Daoy (cell line): ENCODE measurements around the gene ZNF526. TPM values are rescaled to one million over a fixed set of nuclear protein-coding genes. Genes with fewer than 3 reads are reported as not detected.
"Not testable (repeated sequence)": the region's sequence is repeated elsewhere in the genome, so short reads cannot be mapped to it uniquely, and the experiment has no call there.

ENCODE experiments used
- DNase-seq: peaks from one replicate; pipeline ENCODE4 v3.0.0-alpha.2; 2015; ENCODE audit warnings: low read depth
- total RNA-seq: library from RNA; depleted of rRNA; stranded (reverse); fragments of >200 nt; shearing (Covaris generic); gene quantifications from 2 replicates; pipeline ENCODE4 v1.2.3, GENCODE V29; 2014

Gene ZNF526
- total RNA-seq, 1 experiment from 2014 or later = 9.1 TPM

GRCh38 chr19:42266105-42266504 lies 46.0 kb downstream of the ZNF526 start:
- DNase-seq = not testable (repeated sequence)

GRCh38 chr19:42266928-42267603 lies 47.0 kb downstream of the ZNF526 start:
- not testable (repeated sequence) for DNase-seq

GRCh38 chr19:42267644-42268141 lies 47.6 kb downstream of the ZNF526 start:
- DNase-seq = no peak

GRCh38 chr19:42268142-42268703 lies 48.1 kb downstream of the ZNF526 start:
- DNase-seq = peak; percentile 99

GRCh38 chr19:42268704-42269477 lies 48.8 kb downstream of the ZNF526 start, which contains the start of gene CIC:
Gene CIC, plus strand, starts transcription at chr19:42269252. Its CDS starts 2,532 bp downstream, at chr19:42271784.
- peak; percentile 100 for DNase-seq

GRCh38 chr19:42269478-42270345 lies 49.6 kb downstream of the ZNF526 start:
- DNase-seq = no peak

- peak; percentile 81 for DNase-seq
These were observed 50.4 kb downstream of the ZNF526 start for GRCh38 chr19:42270346-42271044.

- no peak for DNase-seq
These were observed 50.9 kb downstream of the ZNF526 start for GRCh38 chr19:42271045-42271419.

- no peak for DNase-seq
These were observed 51.9 kb downstream of the ZNF526 start for GRCh38 chr19:42271861-42272534.

- no peak for DNase-seq
These were observed 52.4 kb downstream of the ZNF526 start for GRCh38 chr19:42272535-42272897.

GRCh38 chr19:42272989-42273406 lies 52.9 kb downstream of the ZNF526 start:
- DNase-seq = no peak

GRCh38 chr19:42273407-42274064 lies 53.4 kb downstream of the ZNF526 start:
- DNase-seq = no peak

GRCh38 chr19:42274065-42274682 lies 54.1 kb downstream of the ZNF526 start:
- DNase-seq = no peak

GRCh38 chr19:42275103-42275502 lies 55.0 kb downstream of the ZNF526 start:
- no peak for DNase-seq

GRCh38 chr19:42275517-42275916 lies 55.4 kb downstream of the ZNF526 start:
- no peak for DNase-seq

GRCh38 chr19:42276284-42276683 lies 56.2 kb downstream of the ZNF526 start:
- DNase-seq = no peak

GRCh38 chr19:42276821-42277220 lies 56.7 kb downstream of the ZNF526 start:
- DNase-seq = peak; percentile 25
